D341Med (cell line): ENCODE results near the gene LRRC4.

ENCODE experiments used
- DNase-seq: peaks from one replicate; pipeline ENCODE4 v3.0.0; 2012; ENCODE audit warnings: low spot score

Gene LRRC4

DNA sequence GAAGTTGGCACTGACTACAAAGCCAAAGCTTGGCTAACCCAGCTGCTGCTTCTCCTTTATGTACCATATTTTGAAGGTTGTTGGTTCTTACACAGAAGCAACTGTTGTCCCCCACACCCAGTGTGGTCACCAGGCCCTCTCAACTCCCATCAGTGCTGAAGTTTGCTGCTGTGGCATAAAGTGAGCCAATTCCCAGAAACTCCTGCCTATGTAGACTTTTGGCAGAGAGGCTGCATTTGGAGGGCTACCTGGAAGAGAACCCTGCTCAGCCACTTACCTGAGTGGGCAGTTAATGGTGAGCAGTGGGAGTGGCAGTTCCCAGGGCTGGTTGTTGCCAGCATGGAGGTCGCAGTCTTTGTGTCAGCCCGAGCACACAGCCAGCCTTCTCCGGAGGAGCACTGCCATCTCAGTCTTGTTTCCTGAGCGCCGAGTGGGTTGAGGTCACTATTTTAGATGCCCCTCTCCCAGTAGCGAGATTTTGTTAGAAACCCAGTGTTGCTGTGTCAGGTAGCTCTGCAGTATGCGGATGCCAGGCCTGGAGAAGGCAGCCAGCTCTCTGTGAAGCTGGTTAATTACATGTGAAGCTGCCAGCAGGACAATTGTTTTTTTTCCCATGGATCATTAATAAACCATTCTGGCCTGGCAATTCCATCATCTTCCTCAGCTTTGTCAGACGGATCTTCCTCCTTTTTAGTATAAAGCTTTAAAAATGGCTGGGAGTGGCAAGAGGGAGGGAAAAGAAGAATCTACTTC lies 24.5 kb downstream of the LRRC4 start:
- DNase-seq = no peak

DNA sequence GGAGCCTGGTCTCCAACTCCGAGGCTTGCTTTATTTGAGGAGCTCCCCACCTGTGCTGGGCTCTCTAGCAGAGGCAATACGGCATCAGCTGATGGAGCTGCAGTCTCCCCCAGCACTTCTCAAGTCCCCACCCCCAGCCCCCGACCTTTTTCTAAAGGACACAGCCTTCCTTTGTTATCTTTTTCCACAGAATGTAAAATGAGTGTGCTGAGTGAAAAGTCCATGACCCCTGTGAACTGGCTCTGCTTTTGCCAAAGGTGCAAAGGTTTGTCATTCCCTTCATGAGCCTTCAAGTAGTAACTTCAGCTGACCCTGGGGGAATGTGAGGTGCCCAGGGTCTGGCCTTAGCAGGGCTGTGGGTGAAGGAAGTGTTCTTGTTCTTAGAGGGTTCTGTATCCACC lies 25.5 kb downstream of the LRRC4 start:
- DNase-seq = no peak

GRCh38 chr7:128005117-128005516 lies 26.1 kb downstream of the LRRC4 start:
- no peak for DNase-seq

- no peak for DNase-seq
Measured at GRCh38 chr7:128004623-128005022, 26.6 kb downstream of the LRRC4 start.

- DNase-seq = no peak
Measured at GRCh38 chr7:128003787-128004186, 27.4 kb downstream of the LRRC4 start.

GRCh38 chr7:128003167-128003566 lies 28.1 kb downstream of the LRRC4 start:
- no peak for DNase-seq

GRCh38 chr7:128000854-128001265 lies 30.4 kb downstream of the LRRC4 start:
- DNase-seq = no peak

GRCh38 chr7:128000048-128000447 lies 31.2 kb downstream of the LRRC4 start:
- no peak for DNase-seq

DNA sequence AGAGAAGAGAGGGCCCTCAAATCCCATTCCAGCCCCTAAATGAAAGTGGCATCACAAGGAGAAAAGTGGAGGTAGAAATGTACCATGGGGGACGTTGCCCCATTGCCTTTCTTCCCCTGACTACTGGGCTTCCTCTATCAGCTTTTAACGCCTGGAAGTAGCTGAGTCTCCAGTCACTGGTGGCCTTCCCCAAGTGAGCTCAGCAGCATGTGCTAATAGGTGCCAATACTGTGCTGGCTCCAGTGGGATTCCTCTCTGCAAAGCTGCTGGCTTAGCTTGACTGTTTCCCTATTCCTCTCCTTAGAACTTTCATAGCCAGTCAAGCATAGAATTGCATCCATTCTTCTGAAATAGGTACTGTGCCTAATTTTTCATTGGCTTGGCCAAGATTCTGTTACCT lies 32.6 kb downstream of the LRRC4 start:
- DNase-seq = no peak

- DNase-seq = no peak
Measured at GRCh38 chr7:127997226-127997922, 33.9 kb downstream of the LRRC4 start.

GRCh38 chr7:127996253-127997071 lies 34.8 kb downstream of the LRRC4 start:
- no peak for DNase-seq

DNA sequence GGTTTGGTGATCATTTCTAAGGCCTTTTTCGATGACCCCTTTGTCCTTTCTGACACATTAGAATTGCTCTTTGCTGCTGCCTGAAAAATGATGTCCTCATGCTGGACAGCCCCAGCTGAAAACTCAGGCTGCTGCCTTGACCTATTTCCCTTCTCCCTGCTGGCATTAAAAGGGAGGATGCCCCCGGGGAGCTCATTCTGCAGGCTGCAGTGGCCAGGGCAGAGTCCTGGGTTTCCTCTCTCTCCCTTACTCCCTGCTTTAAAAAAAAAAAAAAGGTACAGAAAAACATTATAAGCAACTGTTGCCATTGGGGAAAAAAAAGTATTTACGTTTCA lies 35.4 kb downstream of the LRRC4 start:
- no peak for DNase-seq

DNA sequence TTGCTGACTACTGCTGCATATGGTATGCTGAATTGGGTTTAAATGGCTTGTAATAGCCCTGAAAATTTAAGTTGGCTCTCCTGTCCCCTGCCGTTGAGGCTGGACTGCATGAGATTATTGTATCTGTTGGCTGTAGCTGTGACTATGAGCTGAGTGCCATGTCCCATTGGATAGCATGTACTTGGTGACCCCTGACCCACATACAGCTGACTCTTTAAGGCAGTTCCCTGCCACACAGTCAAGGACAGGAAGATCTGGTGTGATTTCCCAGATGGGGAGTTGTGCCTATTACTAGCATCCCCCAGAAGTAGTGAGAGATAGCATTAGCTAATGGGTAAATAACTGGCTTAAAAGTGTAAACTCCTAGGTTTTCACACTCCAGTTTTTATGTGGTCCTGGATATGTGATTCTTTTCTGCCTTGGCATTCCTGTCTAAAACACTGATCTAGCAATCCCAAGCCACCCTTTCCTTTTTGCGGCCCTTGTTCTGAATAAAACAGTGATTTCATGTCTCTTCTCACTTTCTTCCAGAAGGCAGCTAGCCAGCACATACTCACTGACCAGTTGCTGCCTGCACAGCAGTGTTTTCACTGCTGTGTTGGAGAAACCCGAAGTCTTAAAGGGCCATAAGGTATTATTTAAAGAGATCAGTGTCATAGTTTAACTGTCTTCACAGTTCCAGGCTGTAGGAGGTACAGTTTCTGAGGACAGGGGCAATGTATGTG lies 35.9 kb downstream of the LRRC4 start:
- DNase-seq = no peak

- no peak for DNase-seq
Measured at GRCh38 chr7:127993987-127994386, 37.2 kb downstream of the LRRC4 start.

DNA sequence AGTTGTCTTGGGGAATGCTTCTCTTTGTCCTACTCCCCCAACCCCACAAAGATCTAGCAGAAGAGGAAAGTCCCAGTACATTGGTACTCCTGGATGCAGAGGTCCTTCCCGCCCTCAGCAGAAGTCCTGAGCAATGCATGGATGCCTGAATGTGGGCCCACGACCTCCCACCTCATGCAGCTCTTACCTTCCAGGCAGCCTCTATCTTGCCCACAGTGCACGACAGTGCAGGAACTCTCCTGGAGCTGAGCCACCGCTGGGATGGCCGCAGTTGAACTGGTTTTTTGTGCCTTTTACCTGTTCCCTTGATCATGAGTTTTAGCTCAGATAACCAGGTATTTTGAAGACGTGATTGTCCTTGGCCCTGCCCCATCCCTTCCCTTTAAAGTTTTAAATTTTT lies 37.9 kb downstream of the LRRC4 start:
- no peak for DNase-seq

DNA sequence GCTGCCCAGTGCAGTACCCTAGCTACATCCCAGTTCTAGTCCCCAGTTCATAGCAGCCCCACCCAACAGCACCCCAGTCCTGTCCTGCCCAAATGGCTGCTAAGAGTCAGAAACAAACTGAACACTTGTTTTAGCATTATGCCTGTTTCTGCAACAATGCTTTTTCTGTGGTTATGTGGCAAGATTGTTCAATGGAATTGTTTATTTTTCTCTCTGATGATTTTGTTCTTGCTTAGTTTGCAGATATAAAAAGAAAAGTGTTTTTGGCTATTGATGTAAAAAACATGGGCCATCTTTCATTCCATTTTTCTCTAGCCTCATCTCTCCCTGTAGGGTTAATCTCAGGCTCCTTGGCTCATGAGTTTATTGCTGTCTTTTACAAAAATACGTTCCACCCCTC lies 42.5 kb downstream of the LRRC4 start:
- DNase-seq = no peak

GRCh38 chr7:127986581-127987521 lies 44.4 kb downstream of the LRRC4 start:
- DNase-seq = no peak

GRCh38 chr7:127983804-127984332 lies 47.4 kb downstream of the LRRC4 start:
- DNase-seq = no peak

- no peak for DNase-seq
Measured at GRCh38 chr7:127981965-127982364, 49.3 kb downstream of the LRRC4 start.

GRCh38 chr7:127980901-127981300 lies 50.3 kb downstream of the LRRC4 start:
- DNase-seq = no peak

GRCh38 chr7:127979728-127980126 lies 51.5 kb downstream of the LRRC4 start:
- DNase-seq = no peak
